Prostate gland (tissue), 2 donors: ENCODE measurements around the gene PIM2.

Source experiments
- CTCF ChIP-seq, 4 experiments: fragments of 200-600 bp in 2 of 4; fragments of 450-650 bp in 2 of 4; sonication (generic) in 2 of 4; IDR thresholded peaks; 1 replicate in 3 of 4; 2 replicates in 1 of 4; pipeline ENCODE4 v1.5.1; 2016 to 2019; ENCODE audit warnings: antibody characterized with exemption in 4 of 4, mild to moderate bottlenecking in 2 of 4, moderate library complexity in 2 of 4
- POLR2A ChIP-seq: fragments of 450-650 bp; IDR thresholded peaks from one replicate; pipeline ENCODE4 v1.6.1; 2016; ENCODE audit warnings: antibody characterized with exemption, mild to moderate bottlenecking

GRCh38 chrX:48927736-48928382 lies 9.0 kb upstream of the PIM2 start:
- TF ChIP-seq CTCF (IDR thresholded peaks at IDR 0.05) (no peak), POLR2A (no peak)
